K562 (cell line): ENCODE measurements around the gene SERINC5. TPM values are rescaled to one million over a fixed set of nuclear protein-coding genes. Genes with fewer than 3 reads are reported as not detected.
A peak's percentile ranks its signal among the peaks of the same experiment; 100 is the strongest.

Experiments used
- ATF1 ChIP-seq, 2 experiments: fragments of 450-650 bp in 1 of 2; IDR thresholded peaks; 2 replicates each; pipeline ENCODE4 v1.6.1; 2016; ENCODE audit warnings: missing compliant biosample characterization in 1 of 2, missing genetic modification characterization in 1 of 2
- ATF7 ChIP-seq: fragments of 450-650 bp; IDR thresholded peaks from 2 replicates; pipeline ENCODE4 v1.7.1; 2014; ENCODE audit warnings: mild to moderate bottlenecking, moderate library complexity
- BRD9 ChIP-seq: fragments of 450-650 bp; IDR thresholded peaks from 2 replicates; pipeline ENCODE4 v1.6.1; 2018; ENCODE audit warnings: low read depth; ENCODE audit not compliant: partially characterized antibody
- CBFA2T3 ChIP-seq: fragments of 450-650 bp; IDR thresholded peaks from 2 replicates; pipeline ENCODE4 v1.6.1; 2017
- CBX8 ChIP-seq: fragments of 200-600 bp; sonication (generic); IDR thresholded peaks from 2 replicates; pipeline ENCODE4 v1.6.1; 2012; ENCODE audit warnings: borderline replicate concordance, mixed run types, low read depth, mild to moderate bottlenecking, moderate library complexity, mixed read lengths, low read length, control low read depth, inconsistent platforms; ENCODE audit not compliant: poor library complexity, severe bottlenecking; ENCODE audit errors: extremely low read depth
- IFI16 ChIP-seq: fragments of 250-450 bp; sonication (Bioruptor Pico); IDR thresholded peaks from 2 replicates; pipeline ENCODE4 v2.1.2; 2022; ENCODE audit warnings: mild to moderate bottlenecking, inconsistent platforms
- KDM1A ChIP-seq, 2 experiments: fragments of 450-650 bp; IDR thresholded peaks; 2 replicates each; pipeline ENCODE4 v1.6.1; 2016; ENCODE audit warnings: mild to moderate bottlenecking in 2 of 2
- NCOA1 ChIP-seq: fragments of 450-650 bp; IDR thresholded peaks from 2 replicates; pipeline ENCODE4 v1.6.1; 2016; ENCODE audit warnings: low read depth
- NKRF ChIP-seq: fragments of 450-650 bp; IDR thresholded peaks from 2 replicates; pipeline ENCODE4 v1.6.1; 2016; ENCODE audit warnings: borderline replicate concordance
- POLR2B ChIP-seq: fragments of 450-650 bp; IDR thresholded peaks from 2 replicates; pipeline ENCODE4 v1.6.1; 2018; ENCODE audit warnings: low read depth; ENCODE audit not compliant: partially characterized antibody
- RNF219 ChIP-seq: fragments of 250-450 bp; sonication (Bioruptor Pico); IDR thresholded peaks from 2 replicates; pipeline ENCODE4 v1.5.0; 2022; ENCODE audit warnings: mild to moderate bottlenecking
- SMARCB1 ChIP-seq: IDR thresholded peaks from 2 replicates; pipeline ENCODE4 v1.6.1; 2011; ENCODE audit warnings: improper control_type of control experiment, low read depth; ENCODE audit not compliant: insufficient read length
- SMC3 ChIP-seq: conservative IDR thresholded peaks from 2 replicates; pipeline ENCODE4 v1.6.1; 2011; ENCODE audit warnings: low read depth, low read length, improper control_type of control experiment; ENCODE audit not compliant: insufficient read depth
- STAG1 ChIP-seq: sonication (generic); formaldehyde crosslinking; IDR thresholded peaks from 2 replicates; pipeline ENCODE4 v1.5.0; 2020; ENCODE audit warnings: missing genetic modification reagents, borderline replicate concordance
- USF2 ChIP-seq: sonication (generic); formaldehyde crosslinking; IDR thresholded peaks from 2 replicates; pipeline ENCODE4 v1.5.0; 2020; ENCODE audit warnings: missing genetic modification reagents
- ZNF165 ChIP-seq: fragments of 250-450 bp; sonication (Bioruptor Pico); IDR thresholded peaks from 2 replicates; pipeline ENCODE4 v1.4.0; 2020; ENCODE audit warnings: borderline replicate concordance
- ZNF589 ChIP-seq: fragments of 200-800 bp; sonication (Bioruptor generic); IDR thresholded peaks from 2 replicates; pipeline ENCODE4 v1.6.1; 2016; ENCODE audit warnings: low read depth, missing genetic modification characterization, missing compliant biosample characterization
- ZNF830 ChIP-seq: fragments of 250-450 bp; sonication (Bioruptor Pico); IDR thresholded peaks from 2 replicates; pipeline ENCODE4 v1.5.0; 2021; ENCODE audit warnings: mild to moderate bottlenecking
- polyA plus RNA-seq, 8 experiments: library from polyadenylated mRNA; depleted of rRNA in 4 of 8; stranded (reverse) in 5 of 8; unstranded in 3 of 8; fragments of >200 nt; fragmentation: Nextera tagmentation in 2 of 8; fragmentation: Illumina TruSeq in 1 of 8; extraction: Ambion mirVana in 2 of 8; extraction: Trizol in 1 of 8; gene quantifications; 2 replicates each; pipeline versions ENCODE4 v1.2.1 to v1.2.3, GENCODE V29; 2011 to 2014; ENCODE audit warnings: inconsistent platforms in 1 of 8, missing spikeins in 1 of 8
- total RNA-seq, 7 experiments: library from RNA; depleted of rRNA in 6 of 7; stranded (reverse); fragments of >200 nt in 6 of 7; fragmentation: Illumina TruSeq in 2 of 7; extraction: Trizol in 2 of 7; gene quantifications; 2 replicates each; pipeline versions ENCODE4 v1.2.1 to v1.2.3, GENCODE V29; 2011 to 2021; ENCODE audit warnings: low replicate concordance in 1 of 7
- TF ChIP-seq, protein P1 (sequence below): fragments of 250-450 bp; sonication (Bioruptor Pico); IDR thresholded peaks from 2 replicates; pipeline ENCODE4 v1.5.0; 2020; ENCODE audit warnings: mild to moderate bottlenecking
- TF ChIP-seq, protein P2 (sequence below): sonication (generic); formaldehyde crosslinking; IDR thresholded peaks from 2 replicates; pipeline ENCODE4 v1.8.0; 2022; ENCODE audit warnings: missing genetic modification reagents, mild to moderate bottlenecking, borderline replicate concordance

SERINC5 gene
- total and polyA plus RNA-seq, 9 of the 15 experiments (the other 6 are each of a cell fraction or from before 2014, with no cell fraction given) = 1.4 to 7.9 (median 3.7) TPM

- TF ChIP-seq KDM1A (IDR thresholded peaks at IDR 0.05) (peak; percentile 95 to 97), CBX8 (no peak), POLR2B (no peak), ZNF589 (no peak), USF2 (no peak), ATF1 (CRISPR knock-in tag; IDR thresholded peaks at IDR 0.05) (no peak), ATF1 (tag; IDR thresholded peaks at IDR 0.05) (peak; percentile 12; the same call in 1 of the 2 replicates), SMC3 (no peak), CBFA2T3 (peak; percentile 83), RNF219 (CRISPR knock-in tag) (no peak), ZNF165 (no peak), ZNF830 (CRISPR knock-in tag) (no peak), ATF7 (peak; percentile 40; the same call in 1 of the 2 replicates), IFI16 (CRISPR knock-in tag) (no peak), STAG1 (CRISPR knock-in tag) (no peak), NCOA1 (no peak), SMARCB1 (no peak), BRD9 (no peak), NKRF (no peak)
- TF ChIP-seq, protein P1, sequence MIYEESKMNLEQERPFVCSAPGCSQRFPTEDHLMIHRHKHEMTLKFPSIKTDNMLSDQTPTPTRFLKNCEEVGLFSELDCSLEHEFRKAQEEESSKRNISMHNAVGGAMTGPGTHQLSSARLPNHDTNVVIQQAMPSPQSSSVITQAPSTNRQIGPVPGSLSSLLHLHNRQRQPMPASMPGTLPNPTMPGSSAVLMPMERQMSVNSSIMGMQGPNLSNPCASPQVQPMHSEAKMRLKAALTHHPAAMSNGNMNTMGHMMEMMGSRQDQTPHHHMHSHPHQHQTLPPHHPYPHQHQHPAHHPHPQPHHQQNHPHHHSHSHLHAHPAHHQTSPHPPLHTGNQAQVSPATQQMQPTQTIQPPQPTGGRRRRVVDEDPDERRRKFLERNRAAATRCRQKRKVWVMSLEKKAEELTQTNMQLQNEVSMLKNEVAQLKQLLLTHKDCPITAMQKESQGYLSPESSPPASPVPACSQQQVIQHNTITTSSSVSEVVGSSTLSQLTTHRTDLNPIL (CRISPR knock-in tag) = no peak
- TF ChIP-seq, protein P2, sequence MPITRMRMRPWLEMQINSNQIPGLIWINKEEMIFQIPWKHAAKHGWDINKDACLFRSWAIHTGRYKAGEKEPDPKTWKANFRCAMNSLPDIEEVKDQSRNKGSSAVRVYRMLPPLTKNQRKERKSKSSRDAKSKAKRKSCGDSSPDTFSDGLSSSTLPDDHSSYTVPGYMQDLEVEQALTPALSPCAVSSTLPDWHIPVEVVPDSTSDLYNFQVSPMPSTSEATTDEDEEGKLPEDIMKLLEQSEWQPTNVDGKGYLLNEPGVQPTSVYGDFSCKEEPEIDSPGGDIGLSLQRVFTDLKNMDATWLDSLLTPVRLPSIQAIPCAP (CRISPR knock-in tag) = no peak
Measured at GRCh38 chr5:80076131-80077050, 179.5 kb downstream of the SERINC5 start (continued).
